GM12892 (cell line): ENCODE measurements around the gene TJP2.

ENCODE experiments used
- POLR2A ChIP-seq: IDR thresholded peaks from 2 replicates; pipeline ENCODE4 v1.6.1; 2011; ENCODE audit warnings: low read depth, low read length, control low read depth
- POLR2AphosphoS5 ChIP-seq: IDR thresholded peaks from 2 replicates; pipeline ENCODE4 v1.6.1; 2011; ENCODE audit warnings: low read depth, low read length, control low read depth

- TF ChIP-seq POLR2A (no peak), POLR2AphosphoS5 (no peak)
These were observed 2.5 kb downstream of the TJP2 start for GRCh38 chr9:69176471-69177171.
